Measurements from ENCODE around the gene CD200. TPM values are rescaled to one million over a fixed set of nuclear protein-coding genes. Genes with fewer than 3 reads are reported as not detected.

Gene CD200
- total RNA-seq, 1 experiment from 2014 or later: not detected

DNA sequence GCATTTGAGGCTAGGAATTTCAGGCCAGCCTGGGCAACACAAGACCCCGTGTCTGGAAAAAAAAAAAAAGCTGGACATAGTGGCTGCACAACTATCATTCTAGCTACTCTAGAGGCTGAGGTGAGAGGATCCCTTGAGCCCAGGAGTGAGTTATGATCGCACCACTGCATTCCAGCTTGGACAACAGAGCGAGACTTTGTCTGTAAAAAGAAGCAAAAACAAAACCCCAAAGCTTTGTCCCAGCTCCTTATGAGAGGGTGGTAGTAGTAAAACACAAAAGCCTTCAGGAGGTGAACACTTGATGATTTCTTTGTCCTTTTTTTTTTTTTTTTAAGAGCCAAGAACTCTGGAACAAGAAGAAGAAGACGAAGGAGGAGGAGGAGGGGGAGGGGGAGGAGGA lies 1.1 kb upstream of the CD200 start:
- intact Hi-C loops (cut with micrococcal nuclease; ENCODE audit: unreplicated experiment): no loop called here
- Histone ChIP-seq H3K36me3 (ENCODE audit: insufficient read depth, low read length, poor library complexity, severe bottlenecking) (no peaks in the 10 kb centered on the region), H3K27ac (ENCODE audit: low read depth, low read length, poor library complexity, severe bottlenecking) (no peak overlapping the region), H3K4me1 (ENCODE audit: insufficient read depth, low read length, poor library complexity, severe bottlenecking) (no peaks in the 10 kb centered on the region), H3K4me3 (ENCODE audit: low read depth, low read length, poor library complexity, severe bottlenecking) (no peak overlapping the region), H3K27me3 (replicated peaks; ENCODE audit: insufficient read depth, low read depth, low read length, poor library complexity) (peaks cover 57% of the 10 kb centered on the region), H3K9me3 (ENCODE audit: low read depth, low read length, poor library complexity, severe bottlenecking) (no peaks in the 10 kb centered on the region)
- DNase-seq (ENCODE audit: low spot score): no peak
- no TSS peak for BruUV-seq (replicated peaks)
- CTCF ChIA-PET: interaction anchor here (0.6 kb wide), 1 partner anchor 10 kb away, joined by 3 read pairs; no protein-coding TSS in a partner anchor
- POLR2A ChIA-PET (ENCODE audit: low non-redundant PET): no interaction called here
- TF ChIP-seq EZH2 (IDR thresholded peaks at IDR 0.05; ENCODE audit: borderline replicate concordance, low read depth, low read length, poor library complexity, severe bottlenecking): no peak

DNA sequence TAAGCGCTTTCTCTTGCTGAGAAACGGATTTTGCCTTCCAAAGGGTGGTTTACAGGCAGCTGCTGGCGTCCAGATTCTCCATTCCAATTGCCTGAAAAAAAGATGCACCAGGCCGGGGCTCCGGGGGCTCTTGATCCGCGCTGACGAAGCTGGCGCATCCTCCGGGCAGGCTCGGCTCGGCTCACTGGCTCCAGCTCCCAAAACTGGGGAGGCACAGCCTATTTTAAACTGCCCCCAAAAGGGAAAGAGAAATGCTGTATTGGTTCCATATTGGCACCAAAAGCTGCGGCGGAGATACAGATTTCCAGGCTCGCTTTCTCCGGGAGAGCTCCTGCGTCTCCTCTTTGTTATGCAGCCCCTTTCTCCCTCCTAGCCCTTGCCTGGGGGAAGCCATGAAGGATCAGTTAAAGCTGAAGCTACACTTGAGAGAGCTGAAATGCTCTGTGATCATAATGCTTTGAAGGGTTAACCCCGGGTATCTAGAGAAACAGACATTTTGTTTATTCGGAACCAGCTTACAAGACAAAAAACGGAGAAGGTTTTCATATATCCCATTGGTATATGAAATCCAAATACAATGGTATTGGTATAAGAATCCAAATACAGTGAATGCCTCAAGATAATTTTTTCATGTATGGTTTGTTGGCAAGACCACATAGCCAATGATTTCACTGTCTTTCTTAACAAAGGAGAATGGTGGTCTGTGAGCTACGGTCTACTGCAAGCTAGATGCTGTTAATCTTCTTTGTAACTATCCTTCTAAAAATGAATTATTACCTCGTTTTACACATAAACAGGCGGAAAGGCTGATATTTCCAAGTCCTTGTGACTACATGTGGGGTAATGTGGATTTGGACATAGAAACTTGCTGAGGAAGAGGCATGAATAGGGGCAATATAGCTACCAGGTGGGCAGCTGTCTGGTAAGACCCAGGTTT lies 693 bp downstream of the CD200 start:
- Histone ChIP-seq H3K27ac (ENCODE audit: low read depth, low read length, poor library complexity, severe bottlenecking) (no peak overlapping the region), H3K27me3 (replicated peaks; ENCODE audit: insufficient read depth, low read depth, low read length, poor library complexity) (peaks cover 65% of the 10 kb centered on the region), H3K4me1 (ENCODE audit: insufficient read depth, low read length, poor library complexity, severe bottlenecking) (no peaks in the 10 kb centered on the region), H3K36me3 (ENCODE audit: insufficient read depth, low read length, poor library complexity, severe bottlenecking) (no peaks in the 10 kb centered on the region), H3K4me3 (ENCODE audit: low read depth, low read length, poor library complexity, severe bottlenecking) (peak overlapping the region; percentile 34), H3K9me3 (ENCODE audit: low read depth, low read length, poor library complexity, severe bottlenecking) (no peaks in the 10 kb centered on the region)
- ChIA-PET POLR2A (ENCODE audit: low non-redundant PET) (interaction anchor here (0.6 kb wide), 1 partner anchor 50 kb away, joined by 8 read pairs; no protein-coding TSS in a partner anchor), CTCF (interaction anchor here (0.6 kb wide), 1 partner anchor 207 kb away, joined by 3 read pairs; no protein-coding TSS in a partner anchor)
- BruUV-seq (replicated peaks): no TSS peak
- intact Hi-C loops (cut with micrococcal nuclease; ENCODE audit: unreplicated experiment): no loop called here
- no peak for DNase-seq (ENCODE audit: low spot score)
- TF ChIP-seq, protein P1, sequence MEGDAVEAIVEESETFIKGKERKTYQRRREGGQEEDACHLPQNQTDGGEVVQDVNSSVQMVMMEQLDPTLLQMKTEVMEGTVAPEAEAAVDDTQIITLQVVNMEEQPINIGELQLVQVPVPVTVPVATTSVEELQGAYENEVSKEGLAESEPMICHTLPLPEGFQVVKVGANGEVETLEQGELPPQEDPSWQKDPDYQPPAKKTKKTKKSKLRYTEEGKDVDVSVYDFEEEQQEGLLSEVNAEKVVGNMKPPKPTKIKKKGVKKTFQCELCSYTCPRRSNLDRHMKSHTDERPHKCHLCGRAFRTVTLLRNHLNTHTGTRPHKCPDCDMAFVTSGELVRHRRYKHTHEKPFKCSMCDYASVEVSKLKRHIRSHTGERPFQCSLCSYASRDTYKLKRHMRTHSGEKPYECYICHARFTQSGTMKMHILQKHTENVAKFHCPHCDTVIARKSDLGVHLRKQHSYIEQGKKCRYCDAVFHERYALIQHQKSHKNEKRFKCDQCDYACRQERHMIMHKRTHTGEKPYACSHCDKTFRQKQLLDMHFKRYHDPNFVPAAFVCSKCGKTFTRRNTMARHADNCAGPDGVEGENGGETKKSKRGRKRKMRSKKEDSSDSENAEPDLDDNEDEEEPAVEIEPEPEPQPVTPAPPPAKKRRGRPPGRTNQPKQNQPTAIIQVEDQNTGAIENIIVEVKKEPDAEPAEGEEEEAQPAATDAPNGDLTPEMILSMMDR (conservative IDR thresholded peaks at IDR 0.05; ENCODE audit: low read depth, low read length): no peak
- TF ChIP-seq EZH2 (IDR thresholded peaks at IDR 0.05; ENCODE audit: borderline replicate concordance, low read depth, low read length, poor library complexity, severe bottlenecking): peak; percentile 58

DNA sequence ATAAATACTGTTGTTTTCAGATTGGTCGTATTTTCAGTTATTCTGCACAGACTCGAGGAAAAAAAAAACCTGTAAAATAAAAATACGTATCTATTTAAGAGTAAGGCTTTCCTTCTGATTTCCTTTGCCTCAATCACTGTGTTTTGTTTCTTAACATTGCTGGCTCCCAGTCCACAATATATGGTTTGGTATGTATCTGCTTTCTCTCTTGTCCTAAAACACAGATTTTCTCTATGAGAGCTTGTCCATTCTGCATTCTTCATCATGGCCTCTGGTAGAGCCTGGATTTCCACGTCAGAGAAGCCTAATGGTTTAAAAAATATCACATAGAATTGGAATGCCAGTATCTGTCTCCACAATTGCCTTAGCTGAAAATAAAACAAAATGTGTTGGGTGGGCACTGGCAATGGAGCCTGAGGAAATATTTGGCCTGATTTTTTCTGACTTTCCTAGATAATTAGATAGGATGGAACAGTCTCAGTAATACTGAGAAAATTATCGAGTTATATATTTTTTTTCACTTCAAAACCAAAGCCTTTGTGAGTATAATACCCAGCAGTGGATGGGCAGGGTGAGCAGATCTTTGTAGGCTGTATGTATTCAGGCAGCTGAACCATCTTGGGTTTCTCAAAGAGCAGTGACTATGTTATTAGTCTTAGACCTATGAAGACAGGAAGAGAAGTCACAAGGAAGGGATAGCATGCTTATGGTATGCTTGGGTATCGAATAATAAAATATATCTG lies 1.9 kb downstream of the CD200 start:
- H3K4me1 ChIP-seq (ENCODE audit: insufficient read depth, low read length, poor library complexity, severe bottlenecking): no peaks in the 10 kb centered on the region
- ChIA-PET POLR2A (ENCODE audit: low non-redundant PET) (no interaction called here), CTCF (no interaction called here)
- TF ChIP-seq EZH2 (IDR thresholded peaks at IDR 0.05; ENCODE audit: borderline replicate concordance, low read depth, low read length, poor library complexity, severe bottlenecking): no peak
- TF ChIP-seq, protein P1 (conservative IDR thresholded peaks at IDR 0.05; ENCODE audit: low read depth, low read length): no peak
- intact Hi-C loops (cut with micrococcal nuclease; ENCODE audit: unreplicated experiment): no loop called here
- BruUV-seq (replicated peaks): no TSS peak
- H3K27me3 ChIP-seq (replicated peaks; ENCODE audit: insufficient read depth, low read depth, low read length, poor library complexity): peaks cover 61% of the 10 kb centered on the region
- no peak overlapping the region for H3K27ac ChIP-seq (ENCODE audit: low read depth, low read length, poor library complexity, severe bottlenecking)
- no peaks in the 10 kb centered on the region for H3K9me3 ChIP-seq (ENCODE audit: low read depth, low read length, poor library complexity, severe bottlenecking)
- no peak for DNase-seq (ENCODE audit: low spot score)
- no peaks in the 10 kb centered on the region for H3K36me3 ChIP-seq (ENCODE audit: insufficient read depth, low read length, poor library complexity, severe bottlenecking)
- H3K4me3 ChIP-seq (ENCODE audit: low read depth, low read length, poor library complexity, severe bottlenecking): no peak overlapping the region
